NCI-H748 treated with DMSO at 0.1 percent for 48 hours (cell line): ENCODE results near the gene NEURL1B.

Source experiments
- DNase-seq: peaks from one replicate; lab custom pipeline; 2025; lab: John Stamatoyannopoulos, UW

Gene NEURL1B

GRCh38 chr5:172608773-172609172 lies 32.3 kb upstream of the NEURL1B start:
- DNase-seq = no peak

- no peak for DNase-seq
These were observed 30.4 kb upstream of the NEURL1B start for GRCh38 chr5:172610643-172611042.

GRCh38 chr5:172611913-172612312 lies 29.1 kb upstream of the NEURL1B start:
- no peak for DNase-seq

GRCh38 chr5:172612771-172613170 lies 28.3 kb upstream of the NEURL1B start:
- DNase-seq = no peak

- no peak for DNase-seq
These were observed 24.9 kb upstream of the NEURL1B start for GRCh38 chr5:172616136-172616535.

GRCh38 chr5:172616730-172617129 lies 24.3 kb upstream of the NEURL1B start:
- no peak for DNase-seq

- no peak for DNase-seq
These were observed 23.2 kb upstream of the NEURL1B start for GRCh38 chr5:172617817-172618216.

- no peak for DNase-seq
These were observed 22.3 kb upstream of the NEURL1B start for GRCh38 chr5:172618574-172619365.

- DNase-seq = no peak
These were observed 20.6 kb upstream of the NEURL1B start for GRCh38 chr5:172620506-172620905.

GRCh38 chr5:172622091-172623046 lies 18.7 kb upstream of the NEURL1B start:
- no peak for DNase-seq

GRCh38 chr5:172623313-172623980 lies 17.6 kb upstream of the NEURL1B start:
- no peak for DNase-seq

- no peak for DNase-seq
These were observed 16.7 kb upstream of the NEURL1B start for GRCh38 chr5:172624083-172624995.

GRCh38 chr5:172624996-172625964 lies 15.8 kb upstream of the NEURL1B start:
- no peak for DNase-seq

- DNase-seq = no peak
These were observed 15.0 kb upstream of the NEURL1B start for GRCh38 chr5:172626031-172626581.

- DNase-seq = no peak
These were observed 11.0 kb upstream of the NEURL1B start for GRCh38 chr5:172630082-172630481.

GRCh38 chr5:172630482-172630881 lies 10.6 kb upstream of the NEURL1B start:
- DNase-seq = no peak

GRCh38 chr5:172630986-172631385 lies 10.1 kb upstream of the NEURL1B start:
- DNase-seq = no peak

GRCh38 chr5:172632346-172633092 lies 8.5 kb upstream of the NEURL1B start:
- DNase-seq = no peak

- DNase-seq = no peak
These were observed 7.6 kb upstream of the NEURL1B start for GRCh38 chr5:172633403-172633970.
